Uterus (tissue), 4 donors: ENCODE measurements around the gene EIF4ENIF1. TPM values are rescaled to one million over a fixed set of nuclear protein-coding genes. Genes with fewer than 3 reads are reported as not detected.
A peak's percentile ranks its signal among the peaks of the same experiment; 100 is the strongest.

ENCODE experiments used
- DNase-seq, 2 donors: peaks; one replicate each; pipeline ENCODE4 v3.0.0-alpha.2; 2019 to 2020
- H3K27ac ChIP-seq, 2 donors: fragments of 200-600 bp; sonication (generic); 1 replicate in 1 of 2; 2 replicates in 1 of 2; pipeline ENCODE4 v1.5.1; 2016 to 2018
- H3K27me3 ChIP-seq, 2 donors: fragments of 200-600 bp; sonication (generic); one replicate each; pipeline ENCODE4 v1.5.1; 2018 to 2019; ENCODE audit warnings: control low read depth in 1 of 2
- H3K36me3 ChIP-seq, 2 donors: fragments of 200-600 bp; sonication (generic); one replicate each; pipeline ENCODE4 v1.5.1; 2019; ENCODE audit warnings: control low read depth in 1 of 2
- H3K4me1 ChIP-seq, 2 donors: fragments of 200-600 bp; sonication (generic); one replicate each; pipeline ENCODE4 v1.5.1; 2018 to 2019; ENCODE audit warnings: control low read depth in 1 of 2
- H3K4me3 ChIP-seq, 2 donors: fragments of 200-600 bp; sonication (generic); 1 replicate in 1 of 2; 2 replicates in 1 of 2; pipeline ENCODE4 v1.5.1; 2018 to 2019; ENCODE audit warnings: mild to moderate bottlenecking in 1 of 2
- H3K9me3 ChIP-seq, 2 donors: fragments of 200-600 bp; sonication (generic); one replicate each; pipeline ENCODE4 v1.5.1; 2019; ENCODE audit warnings: control low read depth in 1 of 2
- POLR2A ChIP-seq, 2 donors: fragments of 450-650 bp; IDR thresholded peaks; one replicate each; pipeline ENCODE4 v1.6.1; 2016; ENCODE audit warnings: antibody characterized with exemption in 2 of 2, mild to moderate bottlenecking in 1 of 2, moderate library complexity in 1 of 2
- intact Hi-C: fragments of 100-400 bp; cut with DNase I; formaldehyde crosslinking; loops from one replicate; pipeline ENCODE4 v1.15.1; 2023; ENCODE audit warnings: low total_unique reads
- total RNA-seq, 4 donors: library from RNA; depleted of rRNA in 3 of 4; stranded (reverse); fragments of >200 nt in 3 of 4; gene quantifications; one replicate each; pipeline versions ENCODE4 v1.1.0 to v1.2.4, GENCODE V29; 2014 to 2023
- TF ChIP-seq, protein P1 (sequence below), 4 experiments: fragments of 200-600 bp in 2 of 4; fragments of 450-650 bp in 2 of 4; sonication (generic) in 2 of 4; IDR thresholded peaks; one replicate each; pipeline ENCODE4 v1.5.1; 2016 to 2019; ENCODE audit warnings: antibody characterized with exemption in 4 of 4, mild to moderate bottlenecking in 2 of 4, moderate library complexity in 1 of 4
- donor health status: DM: yes; HTN: yes; CAD: no.

Gene EIF4ENIF1
- total RNA-seq, 4 donors from 2014 or later: 19.0 to 95.8 (median 47.3) TPM

DNA sequence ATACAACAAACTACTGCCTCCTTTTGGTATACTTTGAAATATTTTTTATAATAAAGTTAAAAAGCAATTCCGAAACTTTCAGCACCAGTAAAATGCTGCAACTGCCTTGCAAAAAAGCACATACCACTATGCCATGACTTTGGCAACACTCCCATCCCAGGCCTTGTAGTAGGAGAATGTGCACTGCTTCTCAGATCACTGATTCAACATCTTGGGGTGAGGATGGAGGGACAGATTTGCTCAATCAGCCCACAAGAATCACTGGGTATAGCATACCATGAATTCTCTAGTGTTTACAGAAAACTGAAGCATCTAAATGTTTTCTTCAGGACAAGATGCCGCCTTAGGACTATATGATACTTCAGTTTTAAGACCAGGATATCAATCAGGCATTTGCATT is 14.9 kb downstream of the EIF4ENIF1 start:
- TF ChIP-seq, protein P1, sequence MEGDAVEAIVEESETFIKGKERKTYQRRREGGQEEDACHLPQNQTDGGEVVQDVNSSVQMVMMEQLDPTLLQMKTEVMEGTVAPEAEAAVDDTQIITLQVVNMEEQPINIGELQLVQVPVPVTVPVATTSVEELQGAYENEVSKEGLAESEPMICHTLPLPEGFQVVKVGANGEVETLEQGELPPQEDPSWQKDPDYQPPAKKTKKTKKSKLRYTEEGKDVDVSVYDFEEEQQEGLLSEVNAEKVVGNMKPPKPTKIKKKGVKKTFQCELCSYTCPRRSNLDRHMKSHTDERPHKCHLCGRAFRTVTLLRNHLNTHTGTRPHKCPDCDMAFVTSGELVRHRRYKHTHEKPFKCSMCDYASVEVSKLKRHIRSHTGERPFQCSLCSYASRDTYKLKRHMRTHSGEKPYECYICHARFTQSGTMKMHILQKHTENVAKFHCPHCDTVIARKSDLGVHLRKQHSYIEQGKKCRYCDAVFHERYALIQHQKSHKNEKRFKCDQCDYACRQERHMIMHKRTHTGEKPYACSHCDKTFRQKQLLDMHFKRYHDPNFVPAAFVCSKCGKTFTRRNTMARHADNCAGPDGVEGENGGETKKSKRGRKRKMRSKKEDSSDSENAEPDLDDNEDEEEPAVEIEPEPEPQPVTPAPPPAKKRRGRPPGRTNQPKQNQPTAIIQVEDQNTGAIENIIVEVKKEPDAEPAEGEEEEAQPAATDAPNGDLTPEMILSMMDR (IDR thresholded peaks at IDR 0.05): no peak
- TF ChIP-seq POLR2A (IDR thresholded peaks at IDR 0.05): no peak
- Histone ChIP-seq H3K9me3 (no peaks in the 10 kb centered on the region), H3K27ac (no peak overlapping the region), H3K36me3 (no peaks in the 10 kb centered on the region), H3K4me3 (no peak overlapping the region), H3K4me1 (no peaks in the 10 kb centered on the region), H3K27me3 (no peaks in the 10 kb centered on the region)
- DNase-seq: no peak
- intact Hi-C loops: no loop called here

DNA sequence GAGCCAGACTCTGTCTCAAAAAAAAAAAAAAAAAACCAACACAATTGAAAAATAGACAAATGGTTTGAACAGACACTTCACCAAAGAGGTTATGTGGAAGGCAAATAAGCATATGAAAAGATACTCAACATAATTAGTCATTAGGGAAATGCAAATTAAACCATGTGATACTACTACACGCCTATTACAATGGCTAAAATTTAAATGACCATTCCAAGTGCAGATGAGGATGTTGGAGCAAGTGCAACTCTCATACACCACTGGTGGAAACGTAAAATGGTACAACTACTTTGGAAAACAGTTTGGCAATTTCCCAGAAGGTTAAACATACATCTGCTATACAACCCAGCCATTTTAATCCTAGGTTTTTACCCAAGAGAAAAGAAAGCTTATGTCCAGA is 24.3 kb downstream of the EIF4ENIF1 start:
- H3K4me3 ChIP-seq: no peak overlapping the region
- H3K9me3 ChIP-seq: no peaks in the 10 kb centered on the region
- no peak for DNase-seq
- H3K4me1 ChIP-seq: no peaks in the 10 kb centered on the region
- H3K27me3 ChIP-seq: no peaks in the 10 kb centered on the region
- intact Hi-C loops: no loop called here
- TF ChIP-seq, protein P1 (IDR thresholded peaks at IDR 0.05): no peak
- no peak for TF ChIP-seq POLR2A (IDR thresholded peaks at IDR 0.05)
- H3K27ac ChIP-seq: no peak overlapping the region
- H3K36me3 ChIP-seq: no peaks in the 10 kb centered on the region

DNA sequence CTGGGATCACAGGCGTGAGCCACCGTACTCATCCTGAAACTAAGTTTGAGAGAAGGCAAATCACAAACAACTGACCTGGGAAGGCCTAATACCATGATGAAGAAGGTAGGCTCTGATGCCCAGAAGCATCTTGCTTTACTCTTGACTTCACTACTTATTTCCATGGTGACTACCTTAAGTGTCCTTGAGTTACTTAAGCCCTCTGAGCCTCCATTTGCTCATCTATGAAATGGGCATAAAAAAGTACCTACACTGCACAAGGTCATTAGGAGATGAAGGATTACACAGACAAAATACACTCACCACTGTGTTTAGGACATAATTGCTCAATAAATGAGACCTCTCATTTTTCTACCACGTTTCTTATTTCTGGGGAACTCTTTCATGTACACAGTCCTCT is 27.9 kb downstream of the EIF4ENIF1 start:
- no peaks in the 10 kb centered on the region for H3K27me3 ChIP-seq
- TF ChIP-seq POLR2A (IDR thresholded peaks at IDR 0.05): no peak
- TF ChIP-seq, protein P1 (IDR thresholded peaks at IDR 0.05): no peak
- H3K4me3 ChIP-seq: no peak overlapping the region
- no peaks in the 10 kb centered on the region for H3K4me1 ChIP-seq
- no peak for DNase-seq
- no peaks in the 10 kb centered on the region for H3K36me3 ChIP-seq
- intact Hi-C loops: no loop called here
- no peak overlapping the region for H3K27ac ChIP-seq
- H3K9me3 ChIP-seq: no peaks in the 10 kb centered on the region

DNA sequence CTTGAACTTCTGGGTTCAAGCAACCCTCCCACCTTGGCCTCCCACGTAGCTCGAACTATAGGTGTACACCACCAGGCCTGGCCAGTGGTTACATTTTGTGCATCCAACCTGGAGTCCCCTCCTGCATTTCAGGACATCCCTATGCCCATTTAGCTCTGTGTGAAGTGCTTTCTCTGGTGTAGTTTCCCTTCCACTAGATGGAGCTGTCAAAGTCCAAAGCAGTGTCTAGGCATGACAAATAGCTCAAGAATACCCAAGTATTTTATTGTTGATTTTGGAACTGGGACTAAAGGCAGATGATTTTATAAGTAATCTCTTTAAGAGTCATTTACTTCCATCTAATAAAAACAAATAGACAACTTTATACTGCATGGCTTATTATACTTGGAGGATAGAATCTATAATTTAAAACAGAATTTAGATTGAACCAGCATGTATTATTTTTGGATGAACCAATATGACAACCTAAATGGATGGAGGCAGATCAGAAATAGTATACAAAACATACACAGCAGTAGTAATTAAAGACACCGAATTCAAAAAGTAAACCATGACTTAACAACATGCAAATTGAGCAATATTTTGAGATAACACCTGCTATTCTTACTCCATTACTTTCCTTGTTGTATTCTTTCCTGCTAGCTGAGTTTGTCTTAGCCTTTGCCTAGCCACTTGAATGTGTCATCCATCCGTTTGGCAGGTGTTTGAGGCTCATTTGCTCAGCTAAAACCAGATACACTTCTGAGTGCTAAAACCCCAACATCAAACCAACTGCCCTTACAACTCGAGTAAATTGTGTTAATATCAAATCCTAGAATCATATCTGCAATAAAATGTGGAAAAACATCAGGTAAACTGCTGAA is 37.7 kb downstream of the EIF4ENIF1 start:
- intact Hi-C loops: no loop called here
- DNase-seq: no peak
- Histone ChIP-seq H3K36me3 (no peaks in the 10 kb centered on the region), H3K27ac (no peak overlapping the region), H3K27me3 (no peaks in the 10 kb centered on the region), H3K9me3 (no peaks in the 10 kb centered on the region), H3K4me3 (no peak overlapping the region), H3K4me1 (no peaks in the 10 kb centered on the region)
- TF ChIP-seq, protein P1 (IDR thresholded peaks at IDR 0.05): peak in 1 of 4 experiments; percentile 15
- TF ChIP-seq POLR2A (IDR thresholded peaks at IDR 0.05): no peak

DNA sequence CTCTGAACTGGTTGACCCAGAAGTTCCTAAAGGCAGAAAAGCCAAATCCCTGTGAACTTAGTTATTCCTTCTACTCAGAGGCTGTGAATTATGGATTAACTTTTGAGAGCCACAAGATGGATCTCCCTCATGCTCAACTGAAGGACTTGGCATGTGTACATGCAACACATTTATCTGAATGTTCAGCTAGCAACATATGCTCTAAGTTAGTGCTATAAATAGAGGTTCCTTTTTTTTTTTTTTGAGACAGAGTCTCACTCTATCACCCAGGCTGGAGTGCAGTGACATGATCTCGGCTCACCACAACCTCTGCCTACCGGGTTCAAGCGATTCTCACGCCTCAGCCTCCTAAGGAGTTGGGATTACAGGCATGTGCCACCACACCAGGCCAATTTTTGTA is 40.1 kb downstream of the EIF4ENIF1 start:
- Histone ChIP-seq H3K36me3 (no peaks in the 10 kb centered on the region), H3K9me3 (no peaks in the 10 kb centered on the region), H3K4me1 (no peaks in the 10 kb centered on the region), H3K27ac (no peak overlapping the region), H3K27me3 (no peaks in the 10 kb centered on the region), H3K4me3 (no peak overlapping the region)
- intact Hi-C loops: no loop called here
- TF ChIP-seq, protein P1 (IDR thresholded peaks at IDR 0.05): no peak
- no peak for TF ChIP-seq POLR2A (IDR thresholded peaks at IDR 0.05)
- no peak for DNase-seq
